HFFc6 (cell line): ENCODE results near the gene PLCL2. TPM values are rescaled to one million over a fixed set of nuclear protein-coding genes. Genes with fewer than 3 reads are reported as not detected.

ENCODE experiments used
- DNase-seq: peaks from one replicate; pipeline ENCODE4 v3.0.0-alpha.2; 2018
- H3K27ac Mint-ChIP-seq: 2 replicates; pipeline ENCODE4 v1.8.0; 2020; ENCODE audit warnings: mild to moderate bottlenecking, mixed read lengths
- H3K27me3 Mint-ChIP-seq: 2 replicates; pipeline ENCODE4 v1.8.0; 2021; ENCODE audit warnings: mild to moderate bottlenecking, moderate library complexity, mixed read lengths; ENCODE audit not compliant: insufficient read depth
- H3K36me3 Mint-ChIP-seq: 2 replicates; pipeline ENCODE4 v1.8.0; 2021; ENCODE audit warnings: low read depth, mixed read lengths
- H3K4me1 Mint-ChIP-seq: 2 replicates; pipeline ENCODE4 v1.8.0; 2020; ENCODE audit warnings: low read depth, mixed read lengths
- H3K4me3 Mint-ChIP-seq: 2 replicates; pipeline ENCODE4 v1.8.0; 2020; ENCODE audit warnings: mild to moderate bottlenecking, moderate library complexity, mixed read lengths
- H3K9me3 Mint-ChIP-seq: 2 replicates; pipeline ENCODE4 v1.8.0; 2020; ENCODE audit warnings: mild to moderate bottlenecking, mixed read lengths
- total RNA-seq, 6 experiments: library from RNA; stranded (reverse); fragmentation: NEBNext Ultra II Directional; extraction: Animal tissue kit (Norgen Biotek cat#: 25700); gene quantifications; 2 replicates in 1 of 6; 3 replicates in 5 of 6; pipeline ENCODE4 v1.2.3, GENCODE V29; 2021
- TF ChIP-seq, protein P1 (sequence below): fragments of 200-600 bp; sonication (generic); IDR thresholded peaks from 2 replicates; pipeline ENCODE4 v1.5.0; 2021; ENCODE audit warnings: antibody characterized with exemption, mild to moderate bottlenecking

The PLCL2 gene
- total RNA-seq, 6 experiments from 2014 or later = 3.9 to 6.4 (median 5.7) TPM

DNA sequence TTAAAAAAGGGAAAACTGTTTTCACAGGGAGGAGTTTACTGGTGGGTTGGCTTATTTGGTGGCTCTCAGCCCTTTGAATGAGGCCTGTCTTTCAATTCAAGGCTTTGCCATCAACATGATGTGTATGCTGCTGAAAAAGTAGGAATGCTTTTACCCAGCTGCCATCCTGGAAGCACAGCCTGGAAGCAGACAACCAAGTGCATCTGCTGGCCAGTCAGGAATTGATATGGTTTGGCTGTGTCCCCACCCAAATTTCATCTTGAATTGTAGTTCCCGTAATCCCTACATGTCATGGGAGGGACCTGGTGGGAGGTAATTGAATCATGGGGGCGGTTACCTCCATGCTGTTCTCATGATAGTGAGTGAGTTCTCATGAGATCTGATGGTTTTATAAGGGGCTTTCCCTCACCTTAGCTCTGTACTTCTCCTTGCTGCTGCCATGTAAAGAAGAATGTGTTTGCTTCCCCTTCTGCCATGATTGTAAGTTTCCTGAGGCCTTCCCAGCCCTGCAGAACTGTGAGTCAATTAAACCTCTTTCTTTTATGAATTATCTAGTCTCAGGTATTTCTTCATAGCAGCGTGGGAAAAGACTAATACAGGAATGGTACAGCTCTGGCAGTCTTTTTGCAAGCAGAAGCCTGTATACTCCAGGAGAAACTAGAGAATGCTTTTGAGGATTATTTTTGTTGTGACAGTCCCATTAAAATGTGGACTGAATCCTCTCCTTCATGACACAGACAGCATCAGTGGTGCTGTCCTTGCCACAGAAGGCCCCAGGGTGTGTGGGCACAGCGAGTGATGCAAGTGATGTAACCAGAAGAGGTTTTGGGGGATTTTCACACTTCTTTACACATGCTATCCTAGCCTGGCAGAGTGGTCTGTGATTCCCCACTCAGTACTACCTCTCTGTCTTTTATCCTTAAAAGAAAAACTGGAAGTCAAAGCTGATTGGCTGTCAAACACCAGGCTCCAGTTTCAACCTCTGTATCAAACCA lies 20.0 kb downstream of the PLCL2 start:
- no peaks in the 10 kb centered on the region for H3K9me3 Mint-ChIP-seq
- TF ChIP-seq, protein P1, sequence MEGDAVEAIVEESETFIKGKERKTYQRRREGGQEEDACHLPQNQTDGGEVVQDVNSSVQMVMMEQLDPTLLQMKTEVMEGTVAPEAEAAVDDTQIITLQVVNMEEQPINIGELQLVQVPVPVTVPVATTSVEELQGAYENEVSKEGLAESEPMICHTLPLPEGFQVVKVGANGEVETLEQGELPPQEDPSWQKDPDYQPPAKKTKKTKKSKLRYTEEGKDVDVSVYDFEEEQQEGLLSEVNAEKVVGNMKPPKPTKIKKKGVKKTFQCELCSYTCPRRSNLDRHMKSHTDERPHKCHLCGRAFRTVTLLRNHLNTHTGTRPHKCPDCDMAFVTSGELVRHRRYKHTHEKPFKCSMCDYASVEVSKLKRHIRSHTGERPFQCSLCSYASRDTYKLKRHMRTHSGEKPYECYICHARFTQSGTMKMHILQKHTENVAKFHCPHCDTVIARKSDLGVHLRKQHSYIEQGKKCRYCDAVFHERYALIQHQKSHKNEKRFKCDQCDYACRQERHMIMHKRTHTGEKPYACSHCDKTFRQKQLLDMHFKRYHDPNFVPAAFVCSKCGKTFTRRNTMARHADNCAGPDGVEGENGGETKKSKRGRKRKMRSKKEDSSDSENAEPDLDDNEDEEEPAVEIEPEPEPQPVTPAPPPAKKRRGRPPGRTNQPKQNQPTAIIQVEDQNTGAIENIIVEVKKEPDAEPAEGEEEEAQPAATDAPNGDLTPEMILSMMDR = no peak
- no peak overlapping the region for H3K4me3 Mint-ChIP-seq
- no peak for DNase-seq
- H3K27me3 Mint-ChIP-seq = no peaks in the 10 kb centered on the region
- peaks cover 5% of the 10 kb centered on the region; the same call in 1 of the 2 replicates for H3K36me3 Mint-ChIP-seq
- H3K4me1 Mint-ChIP-seq = peaks cover 42% of the 10 kb centered on the region
- no peak overlapping the region for H3K27ac Mint-ChIP-seq

DNA sequence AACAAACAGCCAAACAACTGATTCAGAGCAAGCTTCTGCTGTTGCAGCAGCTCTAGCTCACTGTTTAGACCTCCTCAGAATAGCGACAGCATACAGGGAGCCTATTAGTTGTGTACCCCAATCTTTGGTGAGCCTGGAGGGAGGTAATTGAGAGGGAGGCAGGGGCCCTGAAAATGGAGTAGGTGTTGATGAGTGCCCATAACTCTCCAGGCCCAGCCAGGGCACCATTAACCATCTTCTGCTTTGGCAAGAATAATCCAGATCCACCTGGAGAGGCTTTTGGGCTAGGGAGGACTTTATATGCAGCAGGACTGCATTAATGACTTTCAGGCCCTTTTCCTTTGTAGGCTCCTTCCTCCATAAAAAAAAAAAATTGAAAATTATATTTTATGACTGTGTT lies 20.9 kb downstream of the PLCL2 start:
- DNase-seq = no peak
- Mint-ChIP-seq H3K9me3 (no peaks in the 10 kb centered on the region), H3K4me1 (peaks cover 47% of the 10 kb centered on the region), H3K27me3 (no peaks in the 10 kb centered on the region; the same call in 1 of the 2 replicates), H3K36me3 (peaks cover 9% of the 10 kb centered on the region; the same call in 1 of the 2 replicates), H3K27ac (no peak overlapping the region), H3K4me3 (no peak overlapping the region)
- TF ChIP-seq, protein P1 = no peak

DNA sequence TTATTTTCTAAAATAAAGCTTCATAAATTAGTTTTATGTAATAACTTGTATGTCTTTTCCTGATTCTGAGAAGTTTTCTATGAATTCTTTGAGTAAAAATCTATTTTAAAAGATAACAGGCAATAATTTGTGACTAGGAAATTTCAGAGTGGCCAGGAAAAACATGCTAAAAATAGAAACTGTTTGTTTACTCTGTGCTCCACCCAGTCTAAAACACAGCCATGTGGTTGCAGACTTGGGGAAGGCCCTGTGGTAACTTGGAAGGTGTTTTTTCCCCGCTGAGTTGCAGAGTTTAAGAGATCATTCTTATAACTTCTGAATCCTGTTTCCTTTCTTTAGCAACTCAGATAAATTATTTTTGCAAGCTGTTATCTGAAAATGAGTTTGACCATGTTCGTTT lies 21.9 kb downstream of the PLCL2 start:
- peaks cover 47% of the 10 kb centered on the region for H3K4me1 Mint-ChIP-seq
- peak overlapping the region; percentile 28; the same call in 1 of the 2 replicates for H3K27ac Mint-ChIP-seq
- TF ChIP-seq, protein P1 = no peak
- H3K4me3 Mint-ChIP-seq = 0 out of 2 replicates have a peak overlapping the region, but pooled peaks have one; percentile 39
- H3K36me3 Mint-ChIP-seq = peaks cover 9% of the 10 kb centered on the region; the same call in 1 of the 2 replicates
- no peaks in the 10 kb centered on the region; the same call in 1 of the 2 replicates for H3K27me3 Mint-ChIP-seq
- DNase-seq = peak; percentile 25
- no peaks in the 10 kb centered on the region for H3K9me3 Mint-ChIP-seq

DNA sequence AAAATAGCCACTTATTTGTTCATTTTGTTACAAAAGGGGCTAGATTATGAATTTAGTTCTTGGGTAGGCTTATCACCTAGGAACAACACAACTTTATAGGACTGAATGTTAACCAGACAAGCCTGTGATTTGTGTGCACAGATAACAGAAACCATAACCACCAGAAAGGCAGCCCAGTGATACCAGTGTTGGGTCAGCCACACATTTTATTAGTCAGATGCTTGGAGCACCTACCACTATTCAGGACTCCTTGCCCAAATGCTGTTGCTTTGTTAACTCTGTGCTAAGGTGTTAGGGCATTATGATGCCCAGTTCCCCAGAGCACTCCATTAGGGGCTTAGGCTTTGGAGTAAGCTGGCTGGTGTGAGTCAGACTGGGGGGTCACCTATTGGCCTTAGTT lies 22.5 kb downstream of the PLCL2 start:
- DNase-seq = no peak
- peaks cover 9% of the 10 kb centered on the region; the same call in 1 of the 2 replicates for H3K36me3 Mint-ChIP-seq
- no peak overlapping the region for H3K27ac Mint-ChIP-seq
- peak overlapping the region; percentile 39 for H3K4me3 Mint-ChIP-seq
- peaks cover 51% of the 10 kb centered on the region for H3K4me1 Mint-ChIP-seq
- no peaks in the 10 kb centered on the region for H3K9me3 Mint-ChIP-seq
- H3K27me3 Mint-ChIP-seq = no peaks in the 10 kb centered on the region; the same call in 1 of the 2 replicates
- TF ChIP-seq, protein P1 = no peak

DNA sequence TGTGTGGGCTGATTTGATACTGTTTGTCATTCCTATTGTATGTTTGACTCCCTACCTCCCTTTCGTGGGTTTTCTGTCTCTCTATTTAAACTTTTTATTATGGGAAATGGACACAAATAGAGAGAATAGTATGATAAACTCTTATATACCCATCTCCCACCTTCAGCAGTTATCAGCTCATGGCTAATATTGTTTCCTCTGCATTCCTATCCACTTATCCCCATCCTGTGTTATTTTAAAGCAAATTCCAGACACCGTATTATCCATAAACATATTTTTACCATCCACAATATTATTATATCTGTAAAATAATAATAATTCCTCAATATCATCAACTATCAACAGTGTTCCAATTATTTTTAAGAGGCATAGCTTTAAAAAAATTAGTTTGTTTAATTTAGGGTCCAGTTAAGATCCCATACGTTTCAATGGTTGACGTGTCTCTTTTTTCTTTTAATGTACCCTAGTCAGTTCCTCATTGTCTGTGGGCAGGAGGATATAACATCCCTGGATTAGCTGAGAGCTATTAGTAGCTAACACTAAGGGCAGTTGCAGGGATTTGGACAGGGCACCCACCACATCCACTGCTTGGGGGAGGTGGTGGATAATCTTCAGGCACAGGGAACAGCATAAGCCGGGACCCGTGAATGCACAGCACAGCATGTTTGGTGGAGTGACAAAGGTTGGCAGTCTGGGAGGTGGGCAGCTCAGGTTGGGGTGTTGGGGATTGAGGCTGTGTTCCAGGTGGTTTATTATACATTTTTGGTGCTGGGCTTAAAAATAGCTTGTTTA lies 23.5 kb downstream of the PLCL2 start:
- H3K27ac Mint-ChIP-seq = no peak overlapping the region
- H3K36me3 Mint-ChIP-seq = peaks cover 9% of the 10 kb centered on the region; the same call in 1 of the 2 replicates
- no peak for DNase-seq
- H3K4me1 Mint-ChIP-seq = peaks cover 60% of the 10 kb centered on the region
- no peak overlapping the region for H3K4me3 Mint-ChIP-seq
- TF ChIP-seq, protein P1 = no peak
- no peaks in the 10 kb centered on the region; the same call in 1 of the 2 replicates for H3K27me3 Mint-ChIP-seq
- H3K9me3 Mint-ChIP-seq = no peaks in the 10 kb centered on the region
